Ishikawa (cell line): ENCODE measurements around the gene TMOD4.

Experiments
- CEBPB ChIP-seq: IDR thresholded peaks from 2 replicates; pipeline ENCODE4 v1.6.1; 2012
- CREB1 ChIP-seq: IDR thresholded peaks from 2 replicates; pipeline ENCODE4 v1.6.1; 2012; ENCODE audit warnings: low read depth
- EGR1 ChIP-seq: IDR thresholded peaks from 2 replicates; pipeline ENCODE4 v1.6.1; 2012
- EP300 ChIP-seq: IDR thresholded peaks from 2 replicates; pipeline ENCODE4 v1.6.1; 2012; ENCODE audit warnings: borderline replicate concordance
- FOXM1 ChIP-seq: IDR thresholded peaks from 2 replicates; pipeline ENCODE4 v1.6.1; 2012; ENCODE audit warnings: low read depth, borderline replicate concordance
- NFIC ChIP-seq: IDR thresholded peaks from 2 replicates; pipeline ENCODE4 v1.6.1; 2012
- RAD21 ChIP-seq: IDR thresholded peaks from 2 replicates; pipeline ENCODE4 v1.6.1; 2012; ENCODE audit warnings: low read depth
- TAF1 ChIP-seq: IDR thresholded peaks from 2 replicates; pipeline ENCODE4 v1.6.1; 2012; ENCODE audit warnings: low read depth, mild to moderate bottlenecking
- TCF12 ChIP-seq: IDR thresholded peaks from 2 replicates; pipeline ENCODE4 v1.6.1; 2012; ENCODE audit warnings: low read depth
- TEAD4 ChIP-seq: IDR thresholded peaks from 2 replicates; pipeline ENCODE4 v1.6.1; 2012
- YY1 ChIP-seq: IDR thresholded peaks from 2 replicates; pipeline ENCODE4 v1.6.1; 2012; ENCODE audit warnings: low read depth
- TF ChIP-seq, protein P1 (sequence below): IDR thresholded peaks from 2 replicates; pipeline ENCODE4 v1.6.1; 2012; ENCODE audit warnings: low read depth, mild to moderate bottlenecking
- TF ChIP-seq, protein P2 (sequence below): IDR thresholded peaks from 2 replicates; pipeline ENCODE4 v1.6.1; 2012
- TF ChIP-seq, protein P3 (sequence below): IDR thresholded peaks from 2 replicates; pipeline ENCODE4 v1.6.1; 2012

DNA sequence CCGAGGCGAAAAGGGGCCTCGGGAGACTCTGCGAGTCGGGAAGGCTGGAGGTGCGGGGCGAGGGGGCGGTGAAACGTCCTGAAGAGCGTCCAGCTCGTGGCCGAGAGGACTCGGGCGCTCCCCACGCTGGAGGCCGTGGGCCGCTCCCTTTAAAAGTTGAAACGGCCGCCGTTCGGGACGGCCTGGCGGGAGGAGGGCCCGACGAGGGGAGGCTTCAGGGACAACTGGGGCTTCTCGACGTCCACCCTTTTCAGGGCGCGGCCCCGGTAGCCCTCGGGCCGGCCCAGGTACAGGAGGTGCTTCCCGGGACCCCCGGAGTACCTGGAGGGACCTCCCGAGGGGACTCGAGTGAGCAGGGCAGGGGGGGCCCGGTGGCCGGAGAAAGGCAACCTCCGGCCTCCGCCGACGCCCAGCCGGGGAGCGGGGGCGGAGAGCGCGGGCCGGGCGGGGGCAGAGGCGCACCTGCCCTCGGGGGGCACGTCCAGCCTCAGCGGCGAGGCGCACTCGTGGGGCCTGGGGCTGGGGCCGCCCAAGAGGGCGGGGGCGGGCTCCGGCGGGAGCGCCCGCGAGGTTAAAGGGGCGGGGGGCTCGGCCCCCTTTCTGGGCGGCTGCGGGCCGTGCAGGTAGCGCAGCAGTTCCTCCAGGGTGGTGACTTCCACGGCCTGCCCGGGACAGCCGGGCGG lies 43.3 kb downstream of the TMOD4 start:
- TF ChIP-seq TAF1 (no peak), TCF12 (no peak), RAD21 (no peak), TEAD4 (no peak), CEBPB (no peak), YY1 (no peak), EGR1 (no peak), NFIC (no peak), CREB1 (no peak), EP300 (no peak), FOXM1 (no peak)
- TF ChIP-seq, protein P1, sequence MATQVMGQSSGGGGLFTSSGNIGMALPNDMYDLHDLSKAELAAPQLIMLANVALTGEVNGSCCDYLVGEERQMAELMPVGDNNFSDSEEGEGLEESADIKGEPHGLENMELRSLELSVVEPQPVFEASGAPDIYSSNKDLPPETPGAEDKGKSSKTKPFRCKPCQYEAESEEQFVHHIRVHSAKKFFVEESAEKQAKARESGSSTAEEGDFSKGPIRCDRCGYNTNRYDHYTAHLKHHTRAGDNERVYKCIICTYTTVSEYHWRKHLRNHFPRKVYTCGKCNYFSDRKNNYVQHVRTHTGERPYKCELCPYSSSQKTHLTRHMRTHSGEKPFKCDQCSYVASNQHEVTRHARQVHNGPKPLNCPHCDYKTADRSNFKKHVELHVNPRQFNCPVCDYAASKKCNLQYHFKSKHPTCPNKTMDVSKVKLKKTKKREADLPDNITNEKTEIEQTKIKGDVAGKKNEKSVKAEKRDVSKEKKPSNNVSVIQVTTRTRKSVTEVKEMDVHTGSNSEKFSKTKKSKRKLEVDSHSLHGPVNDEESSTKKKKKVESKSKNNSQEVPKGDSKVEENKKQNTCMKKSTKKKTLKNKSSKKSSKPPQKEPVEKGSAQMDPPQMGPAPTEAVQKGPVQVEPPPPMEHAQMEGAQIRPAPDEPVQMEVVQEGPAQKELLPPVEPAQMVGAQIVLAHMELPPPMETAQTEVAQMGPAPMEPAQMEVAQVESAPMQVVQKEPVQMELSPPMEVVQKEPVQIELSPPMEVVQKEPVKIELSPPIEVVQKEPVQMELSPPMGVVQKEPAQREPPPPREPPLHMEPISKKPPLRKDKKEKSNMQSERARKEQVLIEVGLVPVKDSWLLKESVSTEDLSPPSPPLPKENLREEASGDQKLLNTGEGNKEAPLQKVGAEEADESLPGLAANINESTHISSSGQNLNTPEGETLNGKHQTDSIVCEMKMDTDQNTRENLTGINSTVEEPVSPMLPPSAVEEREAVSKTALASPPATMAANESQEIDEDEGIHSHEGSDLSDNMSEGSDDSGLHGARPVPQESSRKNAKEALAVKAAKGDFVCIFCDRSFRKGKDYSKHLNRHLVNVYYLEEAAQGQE, result no peak
- TF ChIP-seq, protein P2, sequence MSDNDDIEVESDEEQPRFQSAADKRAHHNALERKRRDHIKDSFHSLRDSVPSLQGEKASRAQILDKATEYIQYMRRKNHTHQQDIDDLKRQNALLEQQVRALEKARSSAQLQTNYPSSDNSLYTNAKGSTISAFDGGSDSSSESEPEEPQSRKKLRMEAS, result no peak
- TF ChIP-seq, protein P3, sequence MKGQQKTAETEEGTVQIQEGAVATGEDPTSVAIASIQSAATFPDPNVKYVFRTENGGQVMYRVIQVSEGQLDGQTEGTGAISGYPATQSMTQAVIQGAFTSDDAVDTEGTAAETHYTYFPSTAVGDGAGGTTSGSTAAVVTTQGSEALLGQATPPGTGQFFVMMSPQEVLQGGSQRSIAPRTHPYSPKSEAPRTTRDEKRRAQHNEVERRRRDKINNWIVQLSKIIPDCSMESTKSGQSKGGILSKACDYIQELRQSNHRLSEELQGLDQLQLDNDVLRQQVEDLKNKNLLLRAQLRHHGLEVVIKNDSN, result no peak
